ENCODE data around the gene KCNQ1. TPM values are rescaled to one million over a fixed set of nuclear protein-coding genes. Genes with fewer than 3 reads are reported as not detected.

The KCNQ1 gene
- total and polyA plus RNA-seq, 2 of the 13 experiments (the other 11 are each of a cell fraction or from before 2014, with no cell fraction given) = 0.02 to 0.08 TPM

DNA sequence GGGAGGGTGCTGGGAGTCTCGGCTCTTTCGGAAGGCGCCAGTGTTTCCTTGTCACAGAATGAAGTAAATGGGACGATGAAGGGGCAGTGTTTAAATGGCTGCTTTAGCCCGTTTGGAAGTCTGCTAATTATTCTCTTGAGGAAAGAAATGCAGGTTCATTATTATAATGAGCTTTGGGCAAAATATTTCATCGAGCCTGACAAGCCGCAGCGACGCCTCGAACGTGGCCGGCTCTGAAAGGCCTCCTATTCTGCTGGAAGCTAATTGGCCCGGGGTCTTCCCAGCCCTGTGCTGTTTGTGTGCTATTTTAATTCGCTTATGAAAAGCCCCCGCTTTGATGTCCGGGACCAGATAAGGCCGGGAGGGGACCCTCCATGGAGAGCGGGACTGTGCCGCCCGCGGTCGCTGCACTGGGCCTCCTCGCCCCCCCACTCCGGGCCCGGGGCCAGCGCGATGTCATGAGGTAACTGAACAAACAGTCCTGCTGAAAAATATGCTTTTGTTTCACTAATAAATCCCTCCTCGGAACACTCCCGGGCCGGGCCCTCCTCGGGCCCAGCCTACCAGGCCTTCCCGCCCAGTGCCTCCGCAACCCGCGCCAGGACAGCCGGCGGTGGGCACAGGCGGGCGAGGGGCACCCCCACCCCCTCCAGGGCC, 362.3 kb downstream of the KCNQ1 start (continued):
- TF ChIP-seq, protein P1, sequence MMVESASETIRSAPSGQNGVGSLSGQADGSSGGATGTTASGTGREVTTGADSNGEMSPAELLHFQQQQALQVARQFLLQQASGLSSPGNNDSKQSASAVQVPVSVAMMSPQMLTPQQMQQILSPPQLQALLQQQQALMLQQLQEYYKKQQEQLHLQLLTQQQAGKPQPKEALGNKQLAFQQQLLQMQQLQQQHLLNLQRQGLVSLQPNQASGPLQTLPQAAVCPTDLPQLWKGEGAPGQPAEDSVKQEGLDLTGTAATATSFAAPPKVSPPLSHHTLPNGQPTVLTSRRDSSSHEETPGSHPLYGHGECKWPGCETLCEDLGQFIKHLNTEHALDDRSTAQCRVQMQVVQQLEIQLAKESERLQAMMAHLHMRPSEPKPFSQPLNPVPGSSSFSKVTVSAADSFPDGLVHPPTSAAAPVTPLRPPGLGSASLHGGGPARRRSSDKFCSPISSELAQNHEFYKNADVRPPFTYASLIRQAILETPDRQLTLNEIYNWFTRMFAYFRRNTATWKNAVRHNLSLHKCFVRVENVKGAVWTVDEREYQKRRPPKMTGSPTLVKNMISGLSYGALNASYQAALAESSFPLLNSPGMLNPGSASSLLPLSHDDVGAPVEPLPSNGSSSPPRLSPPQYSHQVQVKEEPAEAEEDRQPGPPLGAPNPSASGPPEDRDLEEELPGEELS (CRISPR knock-in tag; IDR thresholded peaks at IDR 0.05) = 0 out of 2 replicates have a peak, but pooled peaks have one; percentile 17
- no peak for TF ChIP-seq ZNF20 (CRISPR knock-in tag; IDR thresholded peaks at IDR 0.05)
- TF ChIP-seq, protein P2, sequence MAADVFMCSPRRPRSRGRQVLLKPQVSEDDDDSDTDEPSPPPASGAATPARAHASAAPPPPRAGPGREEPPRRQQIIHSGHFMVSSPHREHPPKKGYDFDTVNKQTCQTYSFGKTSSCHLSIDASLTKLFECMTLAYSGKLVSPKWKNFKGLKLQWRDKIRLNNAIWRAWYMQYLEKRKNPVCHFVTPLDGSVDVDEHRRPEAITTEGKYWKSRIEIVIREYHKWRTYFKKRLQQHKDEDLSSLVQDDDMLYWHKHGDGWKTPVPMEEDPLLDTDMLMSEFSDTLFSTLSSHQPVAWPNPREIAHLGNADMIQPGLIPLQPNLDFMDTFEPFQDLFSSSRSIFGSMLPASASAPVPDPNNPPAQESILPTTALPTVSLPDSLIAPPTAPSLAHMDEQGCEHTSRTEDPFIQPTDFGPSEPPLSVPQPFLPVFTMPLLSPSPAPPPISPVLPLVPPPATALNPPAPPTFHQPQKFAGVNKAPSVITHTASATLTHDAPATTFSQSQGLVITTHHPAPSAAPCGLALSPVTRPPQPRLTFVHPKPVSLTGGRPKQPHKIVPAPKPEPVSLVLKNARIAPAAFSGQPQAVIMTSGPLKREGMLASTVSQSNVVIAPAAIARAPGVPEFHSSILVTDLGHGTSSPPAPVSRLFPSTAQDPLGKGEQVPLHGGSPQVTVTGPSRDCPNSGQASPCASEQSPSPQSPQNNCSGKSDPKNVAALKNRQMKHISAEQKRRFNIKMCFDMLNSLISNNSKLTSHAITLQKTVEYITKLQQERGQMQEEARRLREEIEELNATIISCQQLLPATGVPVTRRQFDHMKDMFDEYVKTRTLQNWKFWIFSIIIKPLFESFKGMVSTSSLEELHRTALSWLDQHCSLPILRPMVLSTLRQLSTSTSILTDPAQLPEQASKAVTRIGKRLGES (CRISPR knock-in tag; IDR thresholded peaks at IDR 0.05; ENCODE audit: borderline replicate concordance) = no peak
- TF ChIP-seq, protein P3, sequence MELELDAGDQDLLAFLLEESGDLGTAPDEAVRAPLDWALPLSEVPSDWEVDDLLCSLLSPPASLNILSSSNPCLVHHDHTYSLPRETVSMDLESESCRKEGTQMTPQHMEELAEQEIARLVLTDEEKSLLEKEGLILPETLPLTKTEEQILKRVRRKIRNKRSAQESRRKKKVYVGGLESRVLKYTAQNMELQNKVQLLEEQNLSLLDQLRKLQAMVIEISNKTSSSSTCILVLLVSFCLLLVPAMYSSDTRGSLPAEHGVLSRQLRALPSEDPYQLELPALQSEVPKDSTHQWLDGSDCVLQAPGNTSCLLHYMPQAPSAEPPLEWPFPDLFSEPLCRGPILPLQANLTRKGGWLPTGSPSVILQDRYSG (CRISPR knock-in tag; IDR thresholded peaks at IDR 0.05) = no peak
- TF ChIP-seq GABPB1 (CRISPR knock-in tag; IDR thresholded peaks at IDR 0.05) = peak; percentile 7; the same call in 1 of the 2 replicates
- TF ChIP-seq, protein P4, sequence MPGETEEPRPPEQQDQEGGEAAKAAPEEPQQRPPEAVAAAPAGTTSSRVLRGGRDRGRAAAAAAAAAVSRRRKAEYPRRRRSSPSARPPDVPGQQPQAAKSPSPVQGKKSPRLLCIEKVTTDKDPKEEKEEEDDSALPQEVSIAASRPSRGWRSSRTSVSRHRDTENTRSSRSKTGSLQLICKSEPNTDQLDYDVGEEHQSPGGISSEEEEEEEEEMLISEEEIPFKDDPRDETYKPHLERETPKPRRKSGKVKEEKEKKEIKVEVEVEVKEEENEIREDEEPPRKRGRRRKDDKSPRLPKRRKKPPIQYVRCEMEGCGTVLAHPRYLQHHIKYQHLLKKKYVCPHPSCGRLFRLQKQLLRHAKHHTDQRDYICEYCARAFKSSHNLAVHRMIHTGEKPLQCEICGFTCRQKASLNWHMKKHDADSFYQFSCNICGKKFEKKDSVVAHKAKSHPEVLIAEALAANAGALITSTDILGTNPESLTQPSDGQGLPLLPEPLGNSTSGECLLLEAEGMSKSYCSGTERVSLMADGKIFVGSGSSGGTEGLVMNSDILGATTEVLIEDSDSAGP (CRISPR knock-in tag; IDR thresholded peaks at IDR 0.05; ENCODE audit: borderline replicate concordance) = no peak
- no peak for TF ChIP-seq TEAD3 (CRISPR knock-in tag; optimal IDR thresholded peaks at IDR 0.05; ENCODE audit: borderline replicate concordance)
- 0 out of 2 replicates have a peak, but pooled peaks have one; percentile 29 for TF ChIP-seq ZFX (CRISPR knock-in tag; IDR thresholded peaks at IDR 0.05; ENCODE audit: low read depth)
- TF ChIP-seq, protein P5, sequence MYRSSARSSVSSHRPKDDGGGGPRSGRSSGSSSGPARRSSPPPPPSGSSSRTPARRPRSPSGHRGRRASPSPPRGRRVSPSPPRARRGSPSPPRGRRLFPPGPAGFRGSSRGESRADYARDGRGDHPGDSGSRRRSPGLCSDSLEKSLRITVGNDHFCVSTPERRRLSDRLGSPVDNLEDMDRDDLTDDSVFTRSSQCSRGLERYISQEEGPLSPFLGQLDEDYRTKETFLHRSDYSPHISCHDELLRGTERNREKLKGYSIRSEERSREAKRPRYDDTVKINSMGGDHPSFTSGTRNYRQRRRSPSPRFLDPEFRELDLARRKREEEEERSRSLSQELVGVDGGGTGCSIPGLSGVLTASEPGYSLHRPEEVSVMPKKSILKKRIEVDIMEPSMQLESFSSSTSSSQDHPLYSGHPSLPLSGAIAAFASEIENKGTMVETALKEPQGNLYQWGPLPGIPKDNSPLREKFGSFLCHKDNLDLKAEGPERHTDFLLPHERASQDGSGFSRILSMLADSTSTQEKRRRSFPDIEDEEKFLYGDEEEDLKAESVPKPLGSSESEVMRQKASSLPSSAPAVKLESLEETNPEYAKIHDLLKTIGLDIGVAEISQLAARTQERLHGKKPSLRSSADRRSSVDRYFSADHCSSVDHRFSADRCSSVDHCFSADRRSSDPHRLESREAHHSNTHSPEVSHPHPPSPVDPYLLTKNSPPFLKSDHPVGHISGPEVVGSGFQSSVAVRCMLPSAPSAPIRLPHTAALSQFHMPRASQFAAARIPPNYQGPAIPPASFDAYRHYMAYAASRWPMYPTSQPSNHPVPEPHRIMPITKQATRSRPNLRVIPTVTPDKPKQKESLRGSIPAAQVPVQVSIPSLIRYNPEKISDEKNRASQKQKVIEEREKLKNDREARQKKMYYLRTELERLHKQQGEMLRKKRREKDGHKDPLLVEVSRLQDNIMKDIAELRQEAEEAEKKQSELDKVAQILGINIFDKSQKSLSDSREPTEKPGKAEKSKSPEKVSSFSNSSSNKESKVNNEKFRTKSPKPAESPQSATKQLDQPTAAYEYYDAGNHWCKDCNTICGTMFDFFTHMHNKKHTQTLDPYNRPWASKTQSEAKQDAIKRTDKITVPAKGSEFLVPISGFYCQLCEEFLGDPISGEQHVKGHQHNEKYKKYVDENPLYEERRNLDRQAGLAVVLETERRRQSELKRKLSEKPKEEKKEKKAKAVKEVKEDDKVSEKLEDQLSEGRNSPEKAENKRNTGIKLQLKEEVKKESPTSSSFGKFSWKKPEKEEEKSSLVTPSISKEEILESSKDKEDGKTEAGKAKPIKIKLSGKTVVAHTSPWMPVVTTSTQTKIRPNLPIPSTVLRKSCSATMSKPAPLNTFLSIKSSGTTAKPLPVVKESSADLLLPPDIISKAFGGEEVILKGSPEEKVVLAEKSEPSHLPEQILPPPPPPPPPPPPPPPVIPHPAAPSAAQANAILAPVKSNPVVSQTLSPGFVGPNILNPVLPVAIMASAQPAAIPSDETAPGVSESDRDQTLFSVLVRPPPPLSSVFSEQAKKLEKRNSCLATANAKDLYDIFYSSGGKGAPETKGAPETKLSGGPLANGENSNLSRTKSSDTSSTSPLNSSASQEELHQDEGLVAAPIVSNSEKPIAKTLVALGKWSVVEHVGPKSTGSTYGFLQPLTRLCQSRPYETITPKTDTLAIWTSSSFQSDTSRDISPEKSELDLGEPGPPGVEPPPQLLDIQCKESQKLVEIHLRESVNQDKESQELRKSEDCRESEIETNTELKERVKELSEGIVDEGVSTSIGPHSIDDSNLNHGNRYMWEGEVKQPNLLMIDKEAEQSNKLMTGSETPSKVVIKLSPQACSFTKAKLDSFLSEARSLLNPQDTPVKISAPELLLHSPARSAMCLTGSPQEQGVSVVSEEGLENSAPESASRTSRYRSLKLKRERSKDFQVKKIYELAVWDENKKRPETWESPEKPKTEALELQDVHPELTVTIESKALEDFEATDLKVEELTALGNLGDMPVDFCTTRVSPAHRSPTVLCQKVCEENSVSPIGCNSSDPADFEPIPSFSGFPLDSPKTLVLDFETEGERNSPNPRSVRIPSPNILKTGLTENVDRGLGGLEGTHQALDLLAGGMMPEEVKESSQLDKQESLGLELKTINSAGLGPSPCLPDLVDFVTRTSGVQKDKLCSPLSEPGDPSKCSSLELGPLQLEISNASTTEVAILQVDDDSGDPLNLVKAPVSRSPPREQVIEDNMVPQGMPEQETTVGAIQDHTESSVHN (CRISPR knock-in tag; IDR thresholded peaks at IDR 0.05) = no peak
- no peak for TF ChIP-seq MTA1 (CRISPR knock-in tag; IDR thresholded peaks at IDR 0.05; ENCODE audit: borderline replicate concordance)
- TF ChIP-seq SOX6 (IDR thresholded peaks at IDR 0.05) = no peak
- TF ChIP-seq SOX6 (CRISPR knock-in tag; IDR thresholded peaks at IDR 0.05) = peak; percentile 46; the same call in 1 of the 2 replicates

Data from HepG2 (cell line).